Esophagus (tissue), 2 donors: ENCODE data around the gene USH2A. TPM values are rescaled to one million over a fixed set of nuclear protein-coding genes. Genes with fewer than 3 reads are reported as not detected.
"Not testable (repeated sequence)": the region's sequence is repeated elsewhere in the genome, so short reads cannot be mapped to it uniquely, and the experiment has no call there.

Experiments used
- H3K27ac ChIP-seq, 2 donors: one replicate each; pipeline ENCODE4 v1.5.1; 2013; ENCODE audit warnings: low read depth in 2 of 2, mild to moderate bottlenecking in 2 of 2, inconsistent platforms in 1 of 2, low read length in 1 of 2, moderate library complexity in 1 of 2
- H3K27me3 ChIP-seq, 2 donors: one replicate each; pipeline ENCODE4 v1.6.1; 2013; ENCODE audit warnings: low read length in 2 of 2, control low read depth in 1 of 2, mild to moderate bottlenecking in 1 of 2; ENCODE audit not compliant: insufficient read depth in 2 of 2, control insufficient read depth in 1 of 2
- H3K36me3 ChIP-seq, 2 donors: one replicate each; pipeline ENCODE4 v1.6.1; 2013; ENCODE audit warnings: low read length in 1 of 2; ENCODE audit not compliant: control insufficient read depth in 2 of 2, insufficient read depth in 2 of 2
- H3K4me1 ChIP-seq, 2 donors: one replicate each; pipeline ENCODE4 v1.6.1; 2013; ENCODE audit warnings: low read length in 1 of 2; ENCODE audit not compliant: control insufficient read depth in 2 of 2, insufficient read depth in 2 of 2
- H3K4me3 ChIP-seq, 2 donors: one replicate each; pipeline ENCODE4 v1.5.1; 2013; ENCODE audit warnings: low read length in 2 of 2, mild to moderate bottlenecking in 2 of 2, low read depth in 1 of 2, moderate library complexity in 1 of 2
- H3K9me3 ChIP-seq, 2 donors: one replicate each; pipeline ENCODE4 v1.6.1; 2013; ENCODE audit warnings: mild to moderate bottlenecking in 2 of 2, low read depth in 1 of 2, low read length in 1 of 2, moderate library complexity in 1 of 2; ENCODE audit not compliant: control insufficient read depth in 2 of 2, insufficient read depth in 1 of 2
- WGBS, 2 donors: extraction: QIAGEN DNeasy Blood & Tissue Kit; methylation state at CpG; one replicate each; pipeline ENCODE4 v1.1.7; 2013; 5-methylcytosine and 5-hydroxymethylcytosine counted together
- polyA plus RNA-seq, 2 donors: library from polyadenylated mRNA; stranded (reverse); fragments of 200-250 nt; gene quantifications; one replicate each; pipeline ENCODE4 v1.2.3, GENCODE V29; 2013
- donor health status: healthy with polysubstance abuse.
- donor health status: Bipolar disorder and iron deficiency.

USH2A gene
- polyA plus RNA-seq, 2 donors, result under 0.01 TPM; not detected in 1

GRCh38 chr1:216178281-216178680 is 245.0 kb downstream of the USH2A start:
- Histone ChIP-seq H3K36me3 (no peaks in the 10 kb centered on the region), H3K27ac (no peak overlapping the region), H3K27me3 (no peaks in the 10 kb centered on the region), H3K4me1 (no peaks in the 10 kb centered on the region), H3K9me3 (no peaks in the 10 kb centered on the region), H3K4me3 (no peak overlapping the region)

DNA sequence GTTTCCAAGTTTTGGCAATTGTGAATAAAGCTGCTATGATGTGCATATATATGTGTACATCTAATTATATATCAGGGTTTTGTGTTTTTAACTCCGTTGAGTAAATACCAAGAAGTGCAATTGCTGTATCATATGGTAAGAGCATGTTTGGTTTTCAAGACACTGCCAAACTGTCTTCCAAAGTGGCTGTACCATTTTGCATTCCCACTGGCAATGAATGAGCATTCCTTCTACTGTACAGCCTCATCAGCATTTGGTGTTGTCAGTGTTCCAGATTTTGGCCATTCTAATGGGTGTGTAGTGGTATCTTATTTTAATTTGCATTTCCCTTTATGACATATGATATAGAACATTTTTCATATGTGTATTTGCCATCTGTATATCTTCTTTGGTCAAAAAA is 246.3 kb downstream of the USH2A start:
- H3K36me3 ChIP-seq, result no peaks in the 10 kb centered on the region
- no peaks in the 10 kb centered on the region for H3K27me3 ChIP-seq
- H3K27ac ChIP-seq, result no peak overlapping the region
- H3K4me1 ChIP-seq, result no peaks in the 10 kb centered on the region
- H3K4me3 ChIP-seq, result no peak overlapping the region
- 73% methylated on average over 1 of the region's 1 CpG for WGBS, 2 donors
- H3K9me3 ChIP-seq, result no peaks in the 10 kb centered on the region

GRCh38 chr1:216175714-216176113 is 247.5 kb downstream of the USH2A start:
- H3K4me1 ChIP-seq, result no peaks in the 10 kb centered on the region
- H3K27me3 ChIP-seq, result no peaks in the 10 kb centered on the region
- H3K4me3 ChIP-seq, result no peak overlapping the region
- H3K9me3 ChIP-seq, result no peaks in the 10 kb centered on the region
- no peaks in the 10 kb centered on the region for H3K36me3 ChIP-seq
- no peak overlapping the region for H3K27ac ChIP-seq
- 51 to 57% methylated on average over 6 of the region's 6 CpGs for WGBS, 2 donors

DNA sequence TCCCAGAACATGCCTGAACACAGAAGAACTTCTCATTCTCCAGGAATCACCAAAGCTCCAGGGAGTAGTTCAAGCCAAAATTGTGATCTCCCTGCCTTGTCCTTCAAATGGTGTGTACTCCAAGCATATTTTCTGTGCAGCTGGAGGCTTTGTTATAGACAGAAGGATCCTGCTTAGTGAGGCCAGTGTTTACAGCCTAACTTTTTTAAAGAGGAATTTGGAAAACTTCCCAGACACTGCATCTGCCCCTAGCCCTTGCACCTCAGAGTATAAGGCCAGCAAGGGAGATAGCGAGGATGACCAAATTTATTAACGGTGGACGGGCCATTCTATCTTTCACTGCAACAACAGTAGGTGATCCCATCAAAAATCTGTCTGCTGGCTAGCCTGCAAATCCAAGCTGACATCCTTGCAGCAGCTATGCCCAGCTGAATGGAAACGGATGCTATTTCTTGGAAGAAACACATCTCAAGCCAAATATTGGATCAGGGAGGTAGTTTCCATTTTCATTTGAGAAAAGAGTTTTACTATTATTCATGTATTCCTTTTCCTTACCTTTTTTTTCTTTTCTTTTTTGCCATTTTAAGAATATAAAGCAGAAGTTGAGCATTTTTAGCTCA is 249.8 kb downstream of the USH2A start:
- no peaks in the 10 kb centered on the region for H3K4me1 ChIP-seq
- 64 to 72% methylated on average over 4 of the region's 4 CpGs for WGBS, 2 donors

GRCh38 chr1:216169351-216169750 is 253.9 kb downstream of the USH2A start:
- Histone ChIP-seq H3K27me3 (no peaks in the 10 kb centered on the region), H3K9me3 (no peaks in the 10 kb centered on the region)
- WGBS, 2 donors, result 76 to 83% methylated on average over 1 of the region's 1 CpG

More for the DNA sequence above, 249.8 kb downstream of the USH2A start:
- H3K27me3 ChIP-seq, result no peaks in the 10 kb centered on the region
- no peak overlapping the region for H3K4me3 ChIP-seq
- no peaks in the 10 kb centered on the region for H3K9me3 ChIP-seq
- H3K27ac ChIP-seq, result no peak overlapping the region
- H3K36me3 ChIP-seq, result no peaks in the 10 kb centered on the region

GRCh38 chr1:216168546-216168945 is 254.7 kb downstream of the USH2A start:
- no peaks in the 10 kb centered on the region for H3K36me3 ChIP-seq
- no peaks in the 10 kb centered on the region for H3K4me1 ChIP-seq
- H3K27me3 ChIP-seq, result no peaks in the 10 kb centered on the region
- H3K9me3 ChIP-seq, result no peaks in the 10 kb centered on the region
- whole genome bisulfite sequencing, 2 donors, result 79 to 85% methylated on average over 3 of the region's 3 CpGs
- H3K4me3 ChIP-seq, result no peak overlapping the region
- H3K27ac ChIP-seq, result no peak overlapping the region

More at GRCh38 chr1:216169351-216169750, 253.9 kb downstream of the USH2A start:
- H3K36me3 ChIP-seq, result no peaks in the 10 kb centered on the region
- H3K4me3 ChIP-seq, result no peak overlapping the region
- H3K4me1 ChIP-seq, result no peaks in the 10 kb centered on the region
- H3K27ac ChIP-seq, result no peak overlapping the region

DNA sequence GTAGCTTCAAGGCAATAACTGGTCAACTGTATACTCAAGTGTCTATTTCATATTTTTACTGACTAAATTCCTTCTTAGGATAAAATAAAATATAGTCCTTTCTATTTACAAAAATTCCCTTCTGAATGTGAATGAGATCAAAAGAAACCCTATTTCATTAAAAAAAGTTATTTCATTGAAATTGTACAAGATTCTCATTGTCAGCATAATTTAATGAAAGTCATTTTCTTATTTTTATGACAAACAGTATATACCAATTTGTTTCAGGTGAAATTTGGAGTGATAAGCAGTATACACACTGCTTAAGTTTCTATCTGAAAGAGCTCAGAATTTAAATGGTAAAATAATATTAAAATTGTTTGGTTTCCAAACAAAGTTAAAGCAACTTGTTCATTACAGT is 269.2 kb downstream of the USH2A start:
- Histone ChIP-seq H3K4me3 (no peak overlapping the region), H3K27me3 (no peaks in the 10 kb centered on the region), H3K9me3 (no peaks in the 10 kb centered on the region), H3K4me1 (no peaks in the 10 kb centered on the region), H3K36me3 (no peaks in the 10 kb centered on the region), H3K27ac (no peak overlapping the region)

DNA sequence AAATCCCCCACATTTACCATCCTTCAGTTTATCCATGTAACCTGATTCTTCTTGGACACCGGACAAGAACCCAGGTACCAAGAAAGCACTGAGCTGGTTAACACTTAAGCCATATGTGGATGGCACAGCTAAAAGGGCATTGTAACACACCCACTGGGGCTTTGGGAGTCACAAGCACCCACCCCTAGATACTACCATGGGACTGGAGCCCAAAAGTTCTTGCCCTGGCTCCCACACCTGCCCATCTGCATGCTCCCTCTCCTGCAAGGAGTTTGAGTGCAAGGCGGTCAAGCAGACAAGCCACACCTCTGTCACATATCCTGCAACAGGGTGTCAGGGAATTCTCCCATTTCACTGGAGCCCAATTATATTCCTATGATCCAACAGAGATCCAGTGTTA is 270.1 kb downstream of the USH2A start:
- Histone ChIP-seq H3K36me3 (no peaks in the 10 kb centered on the region), H3K4me3 (no peak overlapping the region), H3K27ac (no peak overlapping the region), H3K27me3 (no peaks in the 10 kb centered on the region), H3K9me3 (no peaks in the 10 kb centered on the region), H3K4me1 (no peaks in the 10 kb centered on the region)
- WGBS, 2 donors, result 91 to 93% methylated on average over 2 of the region's 2 CpGs

DNA sequence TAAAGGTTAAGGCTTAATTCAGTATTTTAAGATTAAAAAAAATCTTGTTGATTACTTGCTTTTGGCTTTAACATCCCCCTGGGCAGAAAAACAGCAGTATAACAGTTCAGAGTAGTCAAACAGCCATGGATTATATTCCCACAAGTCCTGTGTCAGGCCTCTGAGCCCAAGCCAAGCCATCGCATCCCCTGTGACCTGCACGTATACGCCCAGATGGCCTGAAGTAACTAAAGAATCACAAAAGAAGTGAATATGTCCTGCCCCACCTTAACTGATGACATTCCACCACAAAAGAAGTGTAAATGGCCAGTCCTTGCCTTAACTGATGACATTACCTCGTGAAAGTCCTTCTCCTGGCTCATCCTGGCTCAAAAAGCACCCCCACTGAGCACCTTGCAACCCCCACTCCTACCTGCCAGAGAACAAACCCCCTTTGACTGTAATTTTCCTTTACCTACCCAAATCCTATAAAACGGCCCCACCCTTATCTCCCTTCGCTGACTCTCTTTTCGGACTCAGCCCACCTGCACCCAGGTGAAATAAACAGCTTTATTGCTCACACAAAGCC is 277.7 kb downstream of the USH2A start:
- H3K4me1 ChIP-seq, H3K27me3 ChIP-seq, H3K9me3 ChIP-seq, H3K27ac ChIP-seq, H3K36me3 ChIP-seq, H3K4me3 ChIP-seq: not testable (repeated sequence)
- 75 to 78% methylated on average over 4 of the region's 7 CpGs for WGBS, 2 donors
